Measurements from ENCODE around the gene MRPL2. TPM values are rescaled to one million over a fixed set of nuclear protein-coding genes. Genes with fewer than 3 reads are reported as not detected.

MRPL2 gene
- total RNA-seq, 1 donor from 2014 or later = 39.7 TPM

- DNase-seq (ENCODE audit: low spot score) = no peak
- H3K4me1 Mint-ChIP-seq (ENCODE audit: unreplicated experiment) = peaks cover 4% of the 10 kb centered on the region
- H3K9me3 Mint-ChIP-seq (ENCODE audit: unreplicated experiment) = no peaks in the 10 kb centered on the region
- no peak overlapping the region for H3K4me3 Mint-ChIP-seq (ENCODE audit: unreplicated experiment)
- H3K27ac Mint-ChIP-seq (ENCODE audit: unreplicated experiment) = no peak overlapping the region
- TF ChIP-seq CTCF (IDR thresholded peaks at IDR 0.05; ENCODE audit: unreplicated experiment) = no peak
- H3K36me3 Mint-ChIP-seq (ENCODE audit: low read depth, unreplicated experiment) = peaks cover 30% of the 10 kb centered on the region
- H3K27me3 Mint-ChIP-seq (ENCODE audit: unreplicated experiment) = peaks cover 1% of the 10 kb centered on the region
These were observed 53.0 kb downstream of the MRPL2 start for GRCh38 chr6:43006251-43006650.

- H3K4me1 Mint-ChIP-seq (ENCODE audit: unreplicated experiment) = peaks cover 4% of the 10 kb centered on the region
- no peak for DNase-seq (ENCODE audit: low spot score)
- H3K27ac Mint-ChIP-seq (ENCODE audit: unreplicated experiment) = no peak overlapping the region
- H3K9me3 Mint-ChIP-seq (ENCODE audit: unreplicated experiment) = no peaks in the 10 kb centered on the region
- no peaks in the 10 kb centered on the region for H3K27me3 Mint-ChIP-seq (ENCODE audit: unreplicated experiment)
- H3K36me3 Mint-ChIP-seq (ENCODE audit: low read depth, unreplicated experiment) = peaks cover 28% of the 10 kb centered on the region
- H3K4me3 Mint-ChIP-seq (ENCODE audit: unreplicated experiment) = no peak overlapping the region
- TF ChIP-seq CTCF (IDR thresholded peaks at IDR 0.05; ENCODE audit: unreplicated experiment) = no peak
These were observed 53.4 kb downstream of the MRPL2 start for GRCh38 chr6:43005844-43006243.

Other genes with a start within 250 kb of the MRPL2 start
- 58.1 TPM for gene RPL7L1, start 179.8 kb downstream of the MRPL2 start, total RNA-seq (ENCODE audit: unreplicated experiment)
- gene PTCRA, start 143.4 kb downstream of the MRPL2 start, total RNA-seq (ENCODE audit: unreplicated experiment) = not detected
- gene CNPY3, start 130.0 kb downstream of the MRPL2 start, total RNA-seq (ENCODE audit: unreplicated experiment) = 106 TPM
- 0.59 TPM for gene GNMT, start 98.7 kb downstream of the MRPL2 start, total RNA-seq (ENCODE audit: unreplicated experiment)
- gene PEX6, start 80.3 kb downstream of the MRPL2 start, total RNA-seq (ENCODE audit: unreplicated experiment) = 26.1 TPM
- gene PPP2R5D, start 74.9 kb downstream of the MRPL2 start, total RNA-seq (ENCODE audit: unreplicated experiment) = 58.0 TPM
- gene MEA1, start 45.5 kb downstream of the MRPL2 start, total RNA-seq (ENCODE audit: unreplicated experiment) = 61.0 TPM
- gene KLHDC3, start 45.2 kb downstream of the MRPL2 start, total RNA-seq (ENCODE audit: unreplicated experiment) = 154 TPM
- gene RRP36, start 37.8 kb downstream of the MRPL2 start, total RNA-seq (ENCODE audit: unreplicated experiment) = 82.1 TPM
- 42.2 TPM for gene CUL7, start 5.6 kb downstream of the MRPL2 start, total RNA-seq (ENCODE audit: unreplicated experiment)
- 41.4 TPM for gene KLC4, start 197 bp upstream of the MRPL2 start, total RNA-seq (ENCODE audit: unreplicated experiment)
- 208 TPM for gene PTK7, start 16.9 kb upstream of the MRPL2 start, total RNA-seq (ENCODE audit: unreplicated experiment)
- 31.3 TPM for gene SRF, start 111.8 kb upstream of the MRPL2 start, total RNA-seq (ENCODE audit: unreplicated experiment)
- gene CUL9, start 122.8 kb upstream of the MRPL2 start, total RNA-seq (ENCODE audit: unreplicated experiment) = 55.4 TPM
- gene DNPH1, start 170.0 kb upstream of the MRPL2 start, total RNA-seq (ENCODE audit: unreplicated experiment) = 4.5 TPM
- 1.0 TPM for gene TTBK1, start 184.0 kb upstream of the MRPL2 start, total RNA-seq (ENCODE audit: unreplicated experiment)
- gene SLC22A7, start 238.8 kb upstream of the MRPL2 start, total RNA-seq (ENCODE audit: unreplicated experiment) = not detected
- 1.1 TPM for gene CRIP3, start 249.4 kb upstream of the MRPL2 start, total RNA-seq (ENCODE audit: unreplicated experiment)

Data from endothelial cell (in vitro differentiated cells).